Measurements from ENCODE around the gene MEGF11. TPM values are rescaled to one million over a fixed set of nuclear protein-coding genes. Genes with fewer than 3 reads are reported as not detected.
A peak's percentile ranks its signal among the peaks of the same experiment; 100 is the strongest.

Gene MEGF11
- total RNA-seq, 1 experiment from 2014 or later: 0.02 TPM

DNA sequence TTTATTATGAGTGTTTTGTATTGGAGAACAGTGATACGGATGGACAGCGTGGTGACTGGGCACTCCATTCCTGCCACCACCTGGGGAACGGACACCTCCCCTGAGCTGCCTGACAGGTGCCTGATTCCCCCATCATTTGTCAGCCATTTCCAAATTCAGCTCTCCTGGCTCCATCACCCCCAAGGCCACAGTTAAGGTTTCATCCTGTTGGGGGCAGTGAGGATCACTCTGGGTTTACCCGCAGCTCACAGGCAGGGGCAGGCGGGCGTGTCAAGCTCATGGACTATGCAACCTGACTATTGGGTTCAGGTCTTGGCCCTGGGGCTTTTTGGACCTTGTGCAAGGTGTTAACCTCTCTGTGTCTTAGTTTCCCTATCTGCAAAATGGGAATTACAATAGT, 307.9 kb downstream of the MEGF11 start:
- no peak for DNase-seq (ENCODE audit: low read depth)

DNA sequence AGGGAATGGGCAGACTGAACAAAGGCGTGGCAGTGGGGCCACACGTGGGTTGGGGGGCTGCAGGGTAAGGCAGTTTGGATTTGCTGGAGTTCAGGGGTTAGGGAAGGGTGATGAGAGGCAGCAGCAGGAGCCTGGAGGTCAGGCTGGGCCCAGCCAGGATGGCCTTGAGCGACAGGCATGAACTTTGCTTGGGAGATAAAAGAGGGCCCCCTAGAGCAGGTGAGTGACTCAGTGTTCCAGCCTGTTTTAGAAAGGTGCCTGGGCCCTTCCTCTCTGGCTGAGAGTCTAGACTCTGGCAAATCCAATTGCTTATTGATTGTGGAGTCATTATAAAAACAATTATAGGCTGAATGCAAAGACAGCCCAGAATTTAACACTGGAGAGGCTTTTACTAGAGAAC, 309.1 kb downstream of the MEGF11 start:
- DNase-seq (ENCODE audit: low read depth): no peak

DNA sequence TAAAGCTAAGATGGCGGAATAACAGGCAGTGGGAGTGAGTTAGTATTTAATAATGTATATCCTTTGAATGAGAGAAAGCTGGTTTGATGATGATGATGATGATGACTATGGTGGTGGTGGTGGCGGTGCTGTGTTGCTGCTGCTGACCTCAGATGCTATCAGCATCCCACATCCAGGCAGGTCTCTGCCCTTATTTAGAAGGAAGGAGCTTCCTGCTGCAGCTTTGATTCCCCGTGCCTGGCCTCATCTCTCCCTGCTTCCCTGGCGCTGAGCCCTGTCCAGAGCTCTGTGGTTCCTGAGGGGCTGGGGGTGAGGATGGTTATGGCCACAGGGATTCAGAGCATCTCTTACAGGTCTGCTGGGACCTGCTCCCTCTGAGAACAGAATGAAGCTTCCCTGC, 311.1 kb downstream of the MEGF11 start:
- DNase-seq (ENCODE audit: low read depth): peak; percentile 42

DNA sequence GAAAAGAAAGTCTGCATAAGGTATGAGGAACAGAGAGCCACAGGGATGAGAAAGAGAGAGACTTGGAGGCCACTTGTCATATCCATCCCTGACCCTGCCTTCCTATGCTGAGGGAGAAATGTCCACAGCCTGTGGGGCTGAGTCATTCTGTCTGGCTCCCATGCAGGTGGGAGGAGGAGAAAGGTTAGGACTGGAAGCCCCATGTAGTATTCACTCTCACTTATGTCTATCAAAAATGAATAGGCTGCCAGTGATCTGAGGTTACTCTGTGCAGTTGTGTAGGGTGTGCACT, 313.0 kb downstream of the MEGF11 start:
- DNase-seq (ENCODE audit: low read depth): peak; percentile 63

DNA sequence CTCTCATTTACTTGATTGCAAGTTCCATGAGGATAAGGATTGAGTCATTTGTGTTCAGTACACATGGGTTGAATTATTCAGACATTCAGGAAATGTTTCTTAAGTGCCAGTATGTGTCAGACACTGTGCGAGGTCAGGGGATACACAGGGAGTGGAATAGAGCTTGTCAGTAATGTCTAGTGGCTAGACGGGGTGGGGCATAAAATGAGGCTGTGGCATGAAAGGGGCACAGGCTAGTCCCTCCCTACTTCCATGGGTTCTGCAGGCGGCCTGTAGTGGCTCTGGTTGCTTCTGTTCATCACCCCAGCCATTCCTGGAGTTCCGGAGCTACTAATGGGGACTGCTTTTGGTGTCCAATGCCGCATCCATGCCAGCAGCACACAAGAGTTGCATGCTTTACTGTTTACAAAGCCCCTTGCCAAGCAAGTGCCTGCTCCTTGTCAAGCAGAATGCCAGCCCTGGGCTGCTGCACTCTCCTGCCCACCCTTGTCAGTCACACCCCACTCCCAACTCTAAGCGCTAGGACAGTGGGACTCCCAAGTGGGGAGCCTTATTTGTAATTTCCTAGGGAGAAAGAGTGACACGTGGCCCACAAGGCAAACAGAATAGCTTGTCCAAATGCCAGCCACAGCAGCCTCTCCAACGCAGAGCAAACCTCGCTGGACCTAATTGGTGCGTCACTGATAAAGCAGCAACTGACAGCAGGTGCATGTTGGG, 313.5 kb downstream of the MEGF11 start:
- DNase-seq (ENCODE audit: low read depth): peak; percentile 89

DNA sequence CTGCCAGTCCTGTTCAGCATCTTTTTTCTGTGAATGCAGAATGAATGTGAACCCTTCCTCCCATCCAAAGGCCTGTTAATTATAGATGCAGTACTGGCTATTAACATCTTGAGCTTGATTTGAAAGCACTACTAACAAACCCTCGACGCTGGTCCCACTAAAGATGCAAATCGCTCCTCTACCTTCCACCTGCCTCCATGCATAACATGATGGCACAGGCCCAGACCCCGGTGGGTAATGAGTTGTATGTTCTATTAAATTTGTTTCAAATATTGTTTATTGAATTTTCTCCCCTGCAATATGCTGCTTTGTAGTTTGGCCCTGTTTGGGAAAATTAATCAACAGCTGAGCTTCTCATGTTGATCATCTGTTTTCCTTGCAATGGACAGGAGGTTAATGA, 314.9 kb downstream of the MEGF11 start:
- no peak for DNase-seq (ENCODE audit: low read depth)

DNA sequence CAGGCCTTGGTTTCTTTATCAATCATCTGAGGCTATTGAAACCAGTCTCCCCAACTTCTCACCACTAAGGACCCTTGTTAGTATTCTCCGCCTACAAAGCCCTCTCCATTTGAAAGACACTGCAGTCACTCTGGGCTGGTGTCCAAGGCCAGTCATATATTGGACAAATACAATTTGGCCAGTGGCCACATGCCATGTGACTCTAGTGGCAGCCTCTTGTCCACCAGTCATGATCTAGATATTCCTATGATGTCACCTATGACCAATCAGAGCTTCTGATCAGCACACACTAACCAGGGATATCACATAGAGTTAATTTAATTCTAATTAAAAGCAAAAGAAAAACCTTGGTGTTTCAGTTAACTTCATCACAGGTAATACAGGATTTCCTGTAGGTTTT, 316.1 kb downstream of the MEGF11 start:
- peak; percentile 34 for DNase-seq (ENCODE audit: low read depth)

DNA sequence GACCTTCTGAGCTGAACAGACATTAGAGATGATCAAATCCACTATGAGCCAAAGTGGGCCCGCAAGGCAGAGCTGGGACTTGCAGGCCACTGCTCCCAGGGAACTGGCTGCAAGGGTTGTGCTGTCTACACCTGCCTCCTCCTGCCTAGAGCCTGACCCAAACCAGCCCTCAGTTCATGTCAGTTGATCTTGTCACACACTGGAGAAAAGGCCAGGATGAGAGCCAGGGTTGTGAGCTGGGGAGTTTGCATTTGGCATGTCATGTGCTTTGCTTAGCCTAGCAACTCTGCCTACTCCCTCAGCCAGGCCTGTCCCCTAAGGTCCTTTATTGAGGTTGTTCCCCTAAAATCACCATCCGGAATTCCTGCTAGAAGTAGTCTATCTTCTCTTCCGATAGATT, 316.5 kb downstream of the MEGF11 start:
- DNase-seq (ENCODE audit: low read depth): no peak

DNA sequence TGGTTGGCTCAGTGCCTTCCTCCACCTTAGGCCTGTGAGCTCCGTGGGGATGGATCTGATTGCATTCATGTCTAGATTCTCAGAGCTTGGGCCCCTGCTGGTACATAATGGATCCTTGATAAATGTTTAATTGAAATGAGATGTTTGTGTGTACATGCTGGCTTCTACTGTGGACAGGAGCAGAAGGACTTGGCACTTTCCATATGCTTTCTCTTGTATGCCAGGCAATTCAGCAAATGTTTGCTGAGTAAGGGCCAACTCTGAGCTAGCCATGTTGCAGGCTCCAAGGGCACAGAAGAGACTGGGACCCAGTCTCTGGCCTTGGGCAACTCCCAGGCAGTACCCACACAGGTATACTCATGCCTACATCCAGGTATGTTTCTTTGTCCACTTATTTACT, 317.3 kb downstream of the MEGF11 start:
- no peak for DNase-seq (ENCODE audit: low read depth)

DNA sequence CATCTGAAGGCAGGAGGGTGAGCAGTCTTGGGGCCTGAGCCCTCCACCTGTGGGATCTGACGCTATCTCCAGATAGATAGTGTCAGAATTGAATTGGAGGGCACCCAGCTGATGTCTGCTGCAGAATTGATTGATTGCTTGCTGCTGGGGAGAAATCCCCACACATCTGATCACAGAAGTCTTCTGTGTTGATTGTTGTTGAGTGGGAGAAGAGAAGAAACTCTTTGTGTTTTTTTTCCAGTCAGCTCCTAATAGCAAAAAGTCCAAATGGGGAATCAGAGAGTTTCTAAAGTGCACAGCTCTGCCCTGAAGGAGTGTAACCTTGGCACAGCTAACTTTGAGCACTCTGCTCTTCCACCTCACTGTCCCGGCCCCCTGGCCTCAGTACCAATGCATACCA, 318.2 kb downstream of the MEGF11 start:
- no peak for DNase-seq (ENCODE audit: low read depth)

DNA sequence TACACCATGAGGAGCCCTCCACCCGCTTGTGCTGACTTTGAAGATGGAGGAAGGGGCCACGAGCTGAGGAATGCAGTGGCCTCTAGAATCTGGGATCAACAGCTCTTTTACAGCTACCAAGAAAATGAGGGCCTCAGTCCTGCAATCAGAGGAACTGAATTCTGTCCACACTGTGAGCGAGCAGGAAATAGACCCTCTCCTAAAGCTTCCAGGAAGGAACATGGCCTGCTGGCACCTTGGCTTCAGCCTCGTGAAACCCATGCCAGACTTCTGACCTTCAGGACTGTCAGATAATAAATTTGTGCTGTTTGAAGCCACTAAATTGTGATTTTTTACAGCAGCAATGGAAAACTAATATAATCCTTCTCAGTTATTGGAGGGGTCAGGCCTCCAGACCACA, 322.3 kb downstream of the MEGF11 start:
- no peak for DNase-seq (ENCODE audit: low read depth)

DNA sequence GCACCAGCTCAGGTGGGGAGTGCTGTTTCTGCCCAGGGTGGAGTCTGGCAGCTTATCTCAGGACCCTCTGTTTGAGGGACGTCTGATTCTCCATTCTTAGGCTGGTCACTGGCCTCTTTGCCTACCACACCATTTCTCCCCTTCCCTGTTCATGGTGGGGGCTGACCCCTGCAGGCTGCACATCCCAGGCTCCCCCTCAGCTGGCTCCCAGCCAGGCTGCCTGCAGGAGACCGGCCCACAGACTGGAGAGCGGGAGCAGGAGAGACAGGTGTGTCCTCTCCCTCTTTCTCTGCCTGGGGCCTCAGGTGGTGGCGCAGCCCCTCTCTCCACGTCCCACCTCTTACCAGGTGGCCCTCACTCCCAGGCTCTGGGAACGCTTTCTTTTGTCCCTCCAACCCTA, 323.4 kb downstream of the MEGF11 start:
- no peak for DNase-seq (ENCODE audit: low read depth)

DNA sequence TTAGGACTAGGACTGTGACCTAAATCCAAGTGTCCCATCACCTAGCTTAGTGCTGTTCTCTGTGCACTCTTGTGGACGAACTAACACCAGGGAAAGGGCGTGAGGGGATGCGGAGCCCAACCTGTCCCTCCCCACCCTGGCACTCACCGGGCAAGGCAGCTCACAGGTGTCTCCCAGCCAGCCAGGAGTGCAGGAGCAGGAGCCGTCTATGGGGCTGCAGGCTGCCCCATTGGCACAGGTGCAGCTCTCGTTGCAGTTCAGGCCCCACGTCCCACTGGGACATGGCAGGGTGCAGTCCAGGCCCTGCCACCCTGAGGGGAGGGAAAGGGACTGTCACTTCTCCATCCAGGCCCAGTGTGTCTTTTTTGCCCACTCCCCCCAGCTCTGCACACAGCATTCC, 324.0 kb downstream of the MEGF11 start:
- DNase-seq (ENCODE audit: low read depth): no peak

DNA sequence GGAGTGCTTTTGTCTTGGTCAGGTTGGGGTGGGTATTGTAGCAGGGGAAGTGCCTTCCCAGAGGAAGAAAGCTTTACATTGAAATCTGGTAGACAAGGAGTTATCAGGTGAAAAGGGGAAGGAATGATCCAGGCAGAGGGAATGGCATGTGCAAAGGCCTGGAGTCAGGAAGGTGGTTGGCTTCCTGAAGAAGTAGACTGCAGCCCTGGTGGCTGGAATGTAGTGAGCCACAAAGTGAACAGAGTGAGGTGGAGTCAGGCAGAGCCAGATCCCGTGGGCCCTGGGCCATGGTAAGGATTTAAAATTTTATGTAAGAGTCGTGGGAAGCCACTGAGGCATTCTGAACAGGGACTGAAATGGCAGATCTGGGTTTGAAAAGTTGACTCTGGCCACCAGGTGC, 326.0 kb downstream of the MEGF11 start:
- no peak for DNase-seq (ENCODE audit: low read depth)

DNA sequence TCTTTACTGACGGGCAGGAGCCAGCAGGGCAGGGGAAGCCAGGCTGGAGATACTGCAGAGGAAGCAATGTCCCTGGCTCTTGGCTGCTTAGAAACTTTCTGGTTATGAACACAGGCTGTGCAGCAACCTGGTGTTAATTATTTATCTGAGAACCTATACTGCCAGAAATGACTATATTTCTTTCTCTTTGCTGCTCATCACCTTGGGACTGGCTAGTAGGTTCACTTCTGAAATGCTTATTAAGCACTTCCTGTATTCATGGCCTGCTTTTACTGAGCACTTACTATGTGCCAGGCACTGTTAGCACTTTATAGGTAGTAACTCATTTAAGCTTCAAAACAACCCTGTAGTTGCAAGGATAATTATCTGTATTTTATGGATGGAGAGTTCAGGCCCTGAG, 326.7 kb downstream of the MEGF11 start:
- DNase-seq (ENCODE audit: low read depth): no peak

DNA sequence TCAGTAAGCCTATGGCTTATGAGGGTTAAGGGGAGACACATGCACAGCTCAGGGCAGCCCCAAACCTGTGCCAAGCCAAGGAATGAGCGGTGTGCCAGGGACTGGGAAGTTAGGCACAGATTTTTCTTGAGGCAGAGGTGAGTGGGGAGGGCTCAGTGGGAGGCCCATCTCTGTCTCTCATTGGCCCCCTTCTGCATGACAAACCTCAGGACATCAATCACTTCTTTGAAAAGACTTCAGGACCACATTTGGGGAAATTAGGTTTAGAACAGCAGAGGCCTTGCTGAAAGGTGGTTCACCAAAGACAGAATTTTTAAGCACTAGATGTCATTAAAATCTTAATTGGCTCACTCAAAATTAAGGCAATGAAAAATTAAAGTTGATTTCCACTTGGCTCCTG, 327.1 kb downstream of the MEGF11 start:
- no peak for DNase-seq (ENCODE audit: low read depth)

DNA sequence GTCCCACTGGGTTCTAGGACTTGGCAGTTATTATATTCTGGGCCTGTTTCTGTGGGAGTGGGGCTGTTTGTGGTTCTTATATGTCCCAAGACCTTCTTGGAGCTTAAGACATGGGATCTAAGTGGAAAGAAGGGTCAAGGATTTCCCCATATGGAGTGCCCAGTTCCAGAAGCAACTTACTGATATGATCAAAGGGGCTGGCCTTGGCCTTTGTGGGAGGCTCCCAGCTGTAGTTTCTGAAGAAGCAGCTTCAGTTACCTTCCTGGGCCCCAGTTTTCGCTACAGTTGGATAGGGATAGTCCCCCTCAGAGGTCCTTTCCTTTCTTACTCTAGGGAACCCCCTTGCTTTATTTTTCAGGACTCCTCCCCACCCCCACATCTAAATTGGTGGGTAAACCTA, 328.2 kb downstream of the MEGF11 start:
- no peak for DNase-seq (ENCODE audit: low read depth)

DNA sequence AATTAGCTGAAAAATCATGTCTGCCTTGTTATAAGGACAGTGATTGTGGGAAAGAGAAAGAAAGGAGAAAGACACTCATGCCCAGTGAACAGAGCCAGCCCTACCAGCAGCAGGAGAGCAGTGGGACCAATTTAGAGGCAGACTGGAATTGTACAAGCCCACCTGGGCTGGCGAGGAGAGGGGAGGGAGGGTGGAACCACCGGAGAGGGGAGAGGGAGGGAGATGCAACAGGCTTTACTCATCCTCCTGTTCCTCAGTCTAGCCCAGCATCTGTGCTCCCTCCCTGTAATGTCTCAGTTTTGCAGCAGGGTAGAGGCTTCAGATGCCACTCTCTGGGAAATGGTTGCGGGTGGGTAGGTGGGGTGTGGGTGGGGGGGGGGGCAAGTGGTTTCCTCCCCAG, 329.5 kb downstream of the MEGF11 start:
- no peak for DNase-seq (ENCODE audit: low read depth)

DNA sequence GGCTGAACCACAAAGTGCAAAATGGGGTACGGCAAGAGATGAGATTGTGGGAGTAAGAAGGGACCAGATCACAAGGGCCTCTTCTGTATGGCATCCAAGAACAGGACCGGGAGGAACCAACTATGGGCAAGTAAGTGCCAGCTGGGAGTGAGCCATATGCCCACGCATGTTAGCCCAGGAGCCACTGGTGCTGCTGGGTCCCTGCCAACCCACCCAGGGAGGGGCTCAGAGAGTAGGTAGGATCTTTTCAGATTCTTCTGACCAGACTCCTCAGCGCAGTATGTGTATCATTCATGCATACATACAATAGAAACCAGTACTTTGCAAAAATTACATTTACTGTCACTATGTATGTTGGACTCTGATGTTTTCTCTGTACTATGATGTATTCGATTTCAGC, 330.3 kb downstream of the MEGF11 start:
- DNase-seq (ENCODE audit: low read depth): no peak

DNA sequence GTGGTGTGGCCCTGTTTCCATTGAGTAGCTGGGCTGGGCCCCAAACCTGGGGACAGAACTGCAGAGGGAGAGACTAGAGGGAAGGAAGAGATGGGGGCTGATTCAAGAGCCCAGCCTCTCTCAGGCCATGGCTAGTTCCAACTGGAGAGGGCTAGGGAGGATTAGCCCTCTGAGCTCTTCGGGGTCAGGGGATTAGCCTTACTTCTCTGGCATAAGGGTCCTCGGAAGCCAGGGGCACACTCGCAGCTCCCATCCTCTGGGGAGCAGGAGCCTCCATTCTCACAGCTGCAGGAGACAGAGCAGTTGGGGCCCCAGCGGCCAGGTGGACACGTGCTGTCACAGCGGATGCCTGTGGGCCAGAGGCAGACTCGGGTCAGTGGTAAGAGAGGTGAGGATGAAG, 330.9 kb downstream of the MEGF11 start:
- no peak for DNase-seq (ENCODE audit: low read depth)

DNA sequence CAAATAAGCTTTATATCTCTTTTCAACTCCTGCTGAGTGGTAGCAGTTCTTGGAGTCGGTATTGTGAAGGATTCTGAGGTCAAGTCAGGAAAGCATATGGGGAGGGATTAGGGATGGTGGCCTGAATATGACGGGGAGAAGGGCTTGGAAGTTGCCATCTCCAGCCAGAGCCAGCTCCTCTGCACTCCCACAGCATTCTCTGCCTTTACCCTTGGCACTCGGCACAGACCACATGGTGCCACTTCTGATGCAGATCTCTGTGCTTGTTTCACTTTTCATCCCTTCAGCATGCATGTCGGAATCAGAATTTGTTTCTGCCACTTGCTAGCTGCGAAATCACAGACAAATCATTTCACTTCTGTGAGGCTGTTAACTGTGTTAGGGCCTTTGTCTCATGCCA, 331.8 kb downstream of the MEGF11 start:
- no peak for DNase-seq (ENCODE audit: low read depth)

DNA sequence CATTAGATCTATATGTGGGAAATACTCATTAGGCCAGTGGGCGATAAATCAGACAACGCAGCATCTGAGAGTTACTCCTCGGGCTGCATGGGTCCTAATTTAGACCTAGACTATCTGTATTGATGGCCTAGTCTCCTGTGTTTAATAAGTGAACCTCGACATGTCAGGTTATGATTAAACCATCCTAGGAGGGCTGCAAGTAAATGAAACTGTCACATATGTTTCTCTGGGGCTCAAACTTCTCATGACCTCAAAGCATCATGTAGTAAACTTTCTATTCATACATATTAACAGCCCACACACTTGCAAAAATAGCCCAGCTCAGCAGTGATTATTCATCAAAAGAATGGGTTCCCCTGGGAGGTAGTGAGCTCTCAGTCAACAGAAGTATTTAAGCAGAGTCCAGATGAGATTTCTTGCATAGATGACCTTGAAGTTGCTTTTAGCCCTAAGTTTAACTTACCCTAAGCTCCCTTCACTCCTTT, 332.7 kb downstream of the MEGF11 start:
- DNase-seq (ENCODE audit: low read depth): no peak

DNA sequence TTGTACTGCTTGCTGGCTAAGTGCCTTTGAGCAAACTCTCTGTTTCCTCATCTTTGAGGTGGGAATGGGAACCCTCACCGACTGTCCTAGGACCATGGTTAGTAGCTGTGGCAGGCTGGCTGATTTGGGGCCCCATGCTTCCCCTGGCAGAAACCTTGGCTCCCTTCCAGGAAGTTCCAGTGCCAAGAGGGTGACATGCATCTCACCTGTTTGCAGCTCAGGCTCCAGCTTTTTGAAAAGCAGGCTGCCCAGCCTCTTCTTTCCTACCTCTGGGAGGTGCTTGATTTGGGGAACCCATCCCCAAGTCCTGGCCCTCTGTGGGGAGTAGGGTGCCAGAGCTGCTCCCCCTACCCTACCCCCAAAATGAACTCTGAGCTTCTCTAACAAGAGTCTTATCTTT, 333.4 kb downstream of the MEGF11 start:
- DNase-seq (ENCODE audit: low read depth): no peak

DNA sequence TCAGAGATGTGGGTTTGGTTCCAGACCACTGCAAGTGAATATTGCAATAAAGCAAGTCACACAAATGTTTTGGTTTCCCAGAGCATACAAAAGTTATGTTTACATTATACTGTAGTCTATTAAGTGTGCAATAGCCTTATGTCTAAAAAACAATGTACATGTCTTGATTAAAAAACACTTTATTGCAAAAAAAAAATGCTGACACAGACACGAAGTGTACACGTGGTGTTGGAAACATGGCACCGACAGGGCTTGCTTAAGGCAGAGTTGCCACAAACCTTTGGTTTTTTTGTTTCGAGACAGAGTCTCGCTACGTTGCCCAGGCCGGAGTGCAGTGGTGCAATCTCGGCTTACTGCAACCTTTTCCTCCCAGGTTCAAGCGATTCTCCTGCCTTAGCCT, 334.2 kb downstream of the MEGF11 start:
- no peak for DNase-seq (ENCODE audit: low read depth)

DNA sequence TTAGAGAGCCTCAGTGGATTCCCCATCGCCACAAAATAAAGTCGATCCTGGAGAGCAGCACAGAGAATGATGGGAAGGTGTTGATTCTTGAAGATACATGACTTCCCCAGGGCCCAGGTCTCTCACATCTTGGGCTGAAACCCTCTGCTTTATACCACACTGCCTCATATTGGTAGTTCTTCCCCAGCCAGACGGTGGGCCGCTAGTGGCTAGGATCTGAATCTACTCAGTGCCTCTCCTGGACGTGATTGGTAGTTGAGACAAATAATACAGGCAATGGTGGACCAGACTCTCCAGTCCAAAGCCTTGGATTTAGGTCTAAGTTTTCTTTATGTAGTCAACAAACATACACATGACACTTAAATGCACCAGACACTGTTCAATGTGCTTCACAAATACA, 334.6 kb downstream of the MEGF11 start:
- no peak for DNase-seq (ENCODE audit: low read depth)
